ENCODE measurements around the gene TMEM271.

Gene TMEM271

DNA sequence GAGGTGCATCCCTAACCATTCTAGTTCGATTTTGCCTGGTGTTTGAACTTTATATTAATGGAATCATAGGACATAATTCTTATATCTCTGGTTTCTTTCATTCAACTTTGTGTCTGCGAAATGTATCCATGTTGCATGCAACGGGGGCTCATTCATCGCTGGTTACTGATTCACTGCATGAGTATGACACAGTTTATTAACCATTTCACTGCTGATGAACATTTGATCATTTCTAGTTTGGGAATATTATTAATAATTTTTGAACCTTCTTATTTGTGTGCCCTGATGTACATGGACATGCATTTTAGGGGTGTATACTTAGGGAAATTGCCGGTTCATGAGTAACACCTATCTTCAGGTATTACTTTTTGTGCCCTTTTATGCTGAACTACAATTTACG, 5.1 kb upstream of the TMEM271 start:
- Histone ChIP-seq H3K4me1 (ENCODE audit: low read depth, poor library complexity, severe bottlenecking) (no peaks in the 10 kb centered on the region), H2AFZ (ENCODE audit: low read depth) (no peak overlapping the region), H3K79me2 (ENCODE audit: insufficient read depth, low read depth) (no peaks in the 10 kb centered on the region), H3K4me3 (IDR thresholded peaks at IDR 0.05; ENCODE audit: insufficient read depth, low read depth, low read length) (no peak overlapping the region), H3K4me2 (no peak overlapping the region), H4K20me1 (ENCODE audit: insufficient read depth) (no peaks in the 10 kb centered on the region), H3K9ac (no peak overlapping the region), H3K36me3 (ENCODE audit: insufficient read depth) (no peaks in the 10 kb centered on the region), H3K27ac (no peak overlapping the region), H3K27me3 (ENCODE audit: insufficient read depth, low read depth) (no peaks in the 10 kb centered on the region)
- TF ChIP-seq CTCF (conservative IDR thresholded peaks at IDR 0.05; ENCODE audit: low read depth, low read length), result no peak

DNA sequence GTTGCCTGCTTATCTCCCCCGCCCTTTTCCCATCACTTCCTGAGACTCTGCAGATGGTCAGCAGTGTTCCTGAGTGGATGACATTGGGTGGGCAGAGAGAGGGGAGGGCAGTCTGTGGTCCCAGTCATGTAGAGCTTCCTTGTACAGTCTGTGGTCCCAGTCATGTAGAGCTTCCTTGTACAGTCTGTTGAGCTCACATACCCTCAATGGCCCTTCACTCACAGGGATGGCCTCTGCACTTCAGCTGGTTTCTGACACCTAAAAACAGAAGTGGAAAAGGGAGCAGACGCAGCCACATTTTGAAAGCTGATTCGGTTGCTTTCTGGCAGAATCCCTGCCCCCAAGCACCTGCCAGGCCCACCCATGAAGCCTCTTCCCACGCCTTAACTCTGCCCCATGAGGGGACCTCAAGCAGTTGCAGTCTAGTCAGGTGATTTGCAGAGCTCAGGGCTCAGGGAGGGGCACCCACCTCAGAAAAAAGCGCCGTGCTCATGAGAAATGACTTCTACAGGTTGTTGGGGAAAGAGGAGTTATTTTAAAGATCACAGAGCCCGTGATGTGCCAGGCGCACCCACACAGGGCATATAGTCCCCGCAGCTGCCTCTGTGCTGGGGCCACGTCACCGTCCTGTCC, 3.6 kb upstream of the TMEM271 start:
- Histone ChIP-seq H3K4me1 (ENCODE audit: low read depth, poor library complexity, severe bottlenecking) (no peaks in the 10 kb centered on the region), H2AFZ (ENCODE audit: low read depth) (no peak overlapping the region), H3K27ac (no peak overlapping the region), H3K9ac (no peak overlapping the region), H4K20me1 (ENCODE audit: insufficient read depth) (no peaks in the 10 kb centered on the region), H3K36me3 (ENCODE audit: insufficient read depth) (no peaks in the 10 kb centered on the region), H3K4me2 (no peak overlapping the region), H3K79me2 (ENCODE audit: insufficient read depth, low read depth) (no peaks in the 10 kb centered on the region), H3K4me3 (IDR thresholded peaks at IDR 0.05; ENCODE audit: insufficient read depth, low read depth, low read length) (no peak overlapping the region), H3K27me3 (ENCODE audit: insufficient read depth, low read depth) (no peaks in the 10 kb centered on the region)
- no peak for TF ChIP-seq CTCF (conservative IDR thresholded peaks at IDR 0.05; ENCODE audit: low read depth, low read length)

GRCh38 chr4:578451-579443, 2.7 kb upstream of the TMEM271 start:
- Histone ChIP-seq H3K4me3 (IDR thresholded peaks at IDR 0.05; ENCODE audit: insufficient read depth, low read depth, low read length) (no peak overlapping the region), H3K4me1 (ENCODE audit: low read depth, poor library complexity, severe bottlenecking) (no peaks in the 10 kb centered on the region), H2AFZ (ENCODE audit: low read depth) (no peak overlapping the region), H3K36me3 (ENCODE audit: insufficient read depth) (no peaks in the 10 kb centered on the region), H3K27ac (no peak overlapping the region), H3K9ac (no peak overlapping the region), H3K27me3 (ENCODE audit: insufficient read depth, low read depth) (no peaks in the 10 kb centered on the region), H3K79me2 (ENCODE audit: insufficient read depth, low read depth) (no peaks in the 10 kb centered on the region), H3K4me2 (no peak overlapping the region), H4K20me1 (ENCODE audit: insufficient read depth) (no peaks in the 10 kb centered on the region)
- no peak for TF ChIP-seq CTCF (conservative IDR thresholded peaks at IDR 0.05; ENCODE audit: low read depth, low read length)

- Histone ChIP-seq H3K4me1 (ENCODE audit: low read depth, poor library complexity, severe bottlenecking) (no peaks in the 10 kb centered on the region), H3K4me2 (no peak overlapping the region), H3K79me2 (ENCODE audit: insufficient read depth, low read depth) (no peaks in the 10 kb centered on the region), H3K27ac (no peak overlapping the region), H3K9ac (no peak overlapping the region), H3K27me3 (ENCODE audit: insufficient read depth, low read depth) (no peaks in the 10 kb centered on the region), H3K4me3 (IDR thresholded peaks at IDR 0.05; ENCODE audit: insufficient read depth, low read depth, low read length) (no peak overlapping the region), H3K36me3 (ENCODE audit: insufficient read depth) (no peaks in the 10 kb centered on the region), H2AFZ (ENCODE audit: low read depth) (no peak overlapping the region), H4K20me1 (ENCODE audit: insufficient read depth) (no peaks in the 10 kb centered on the region)
- TF ChIP-seq CTCF (conservative IDR thresholded peaks at IDR 0.05; ENCODE audit: low read depth, low read length), result no peak
Observed at GRCh38 chr4:577499-578450, 1.7 kb upstream of the TMEM271 start.
